Measurements from ENCODE around the gene ZMYM2.

DNA sequence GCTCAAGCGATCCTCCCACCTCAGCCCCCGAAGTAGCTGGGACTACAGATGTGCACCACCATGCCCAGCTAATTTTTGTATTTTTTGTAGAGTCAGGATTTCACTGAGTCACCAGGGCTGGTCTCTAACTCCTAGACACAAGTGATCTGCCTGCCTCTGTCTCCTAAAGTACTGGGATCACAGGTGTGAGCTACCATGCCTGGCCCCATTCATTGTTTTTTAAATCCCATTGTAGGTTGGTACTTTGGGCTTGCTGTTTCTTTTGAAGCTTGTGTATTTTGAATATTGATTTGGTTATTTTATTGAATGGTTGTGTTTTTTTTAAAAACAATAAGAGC lies 26.7 kb downstream of the ZMYM2 start:
- TF ChIP-seq, protein P1, sequence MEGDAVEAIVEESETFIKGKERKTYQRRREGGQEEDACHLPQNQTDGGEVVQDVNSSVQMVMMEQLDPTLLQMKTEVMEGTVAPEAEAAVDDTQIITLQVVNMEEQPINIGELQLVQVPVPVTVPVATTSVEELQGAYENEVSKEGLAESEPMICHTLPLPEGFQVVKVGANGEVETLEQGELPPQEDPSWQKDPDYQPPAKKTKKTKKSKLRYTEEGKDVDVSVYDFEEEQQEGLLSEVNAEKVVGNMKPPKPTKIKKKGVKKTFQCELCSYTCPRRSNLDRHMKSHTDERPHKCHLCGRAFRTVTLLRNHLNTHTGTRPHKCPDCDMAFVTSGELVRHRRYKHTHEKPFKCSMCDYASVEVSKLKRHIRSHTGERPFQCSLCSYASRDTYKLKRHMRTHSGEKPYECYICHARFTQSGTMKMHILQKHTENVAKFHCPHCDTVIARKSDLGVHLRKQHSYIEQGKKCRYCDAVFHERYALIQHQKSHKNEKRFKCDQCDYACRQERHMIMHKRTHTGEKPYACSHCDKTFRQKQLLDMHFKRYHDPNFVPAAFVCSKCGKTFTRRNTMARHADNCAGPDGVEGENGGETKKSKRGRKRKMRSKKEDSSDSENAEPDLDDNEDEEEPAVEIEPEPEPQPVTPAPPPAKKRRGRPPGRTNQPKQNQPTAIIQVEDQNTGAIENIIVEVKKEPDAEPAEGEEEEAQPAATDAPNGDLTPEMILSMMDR (IDR thresholded peaks at IDR 0.05; ENCODE audit: low read length) = no peak
- no peak for TF ChIP-seq EZH2 (IDR thresholded peaks at IDR 0.05; ENCODE audit: borderline replicate concordance, low read length)

All from OCI-LY1 (cell line).